Fibroblast of skin of back (primary cell): Measurements from ENCODE around the gene NCAM2.
"Not testable (repeated sequence)": the region's sequence is repeated elsewhere in the genome, so short reads cannot be mapped to it uniquely, and the experiment has no call there.

Experiments used
- DNase-seq: peaks from one replicate; pipeline ENCODE4 v3.0.0-alpha.2; 2013

The NCAM2 gene

DNA sequence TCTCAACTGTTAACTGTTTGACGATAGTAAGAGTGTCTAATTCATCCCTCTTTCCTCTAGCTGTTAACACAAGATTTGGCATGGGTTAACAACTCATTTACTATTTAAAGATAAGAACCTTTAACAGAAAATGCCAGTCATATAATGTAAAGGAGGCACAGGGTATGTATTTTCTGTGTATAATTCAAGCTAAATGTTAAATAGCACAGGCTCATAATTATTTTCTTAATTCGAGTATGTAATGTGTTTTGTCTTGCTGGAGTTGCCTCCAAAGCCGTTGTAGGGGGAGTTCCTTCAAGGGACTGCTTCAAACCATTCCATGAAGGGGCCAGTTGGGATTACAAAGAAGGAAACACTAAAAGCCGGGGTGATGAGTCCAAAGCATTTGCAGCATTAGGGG is 111.5 kb downstream of the NCAM2 start:
- no peak for DNase-seq

- DNase-seq: no peak
These were observed 113.2 kb downstream of the NCAM2 start for GRCh38 chr21:21111309-21111920.

GRCh38 chr21:21114461-21114860 is 116.3 kb downstream of the NCAM2 start:
- DNase-seq: no peak

DNA sequence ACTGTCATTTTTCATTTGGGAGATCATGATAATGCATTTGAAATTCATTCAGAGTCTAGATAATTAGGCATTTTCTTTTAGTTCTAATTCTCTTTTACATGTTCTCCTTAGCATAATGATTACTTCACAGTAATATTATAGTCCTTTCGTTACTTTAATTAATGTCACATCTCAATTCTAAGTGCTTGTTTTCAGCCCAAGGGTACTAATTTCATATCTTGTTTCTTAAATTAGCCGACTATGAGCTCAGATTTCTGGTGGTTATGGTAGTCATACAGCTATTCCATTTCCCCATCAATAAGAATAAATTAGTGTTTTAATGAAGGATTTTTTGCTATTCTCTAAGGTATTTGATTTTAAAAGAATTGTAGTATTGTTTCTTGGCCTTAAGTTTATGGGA is 120.9 kb downstream of the NCAM2 start:
- no peak for DNase-seq

- no peak for DNase-seq
These were observed 124.5 kb downstream of the NCAM2 start for GRCh38 chr21:21122680-21123079.

DNA sequence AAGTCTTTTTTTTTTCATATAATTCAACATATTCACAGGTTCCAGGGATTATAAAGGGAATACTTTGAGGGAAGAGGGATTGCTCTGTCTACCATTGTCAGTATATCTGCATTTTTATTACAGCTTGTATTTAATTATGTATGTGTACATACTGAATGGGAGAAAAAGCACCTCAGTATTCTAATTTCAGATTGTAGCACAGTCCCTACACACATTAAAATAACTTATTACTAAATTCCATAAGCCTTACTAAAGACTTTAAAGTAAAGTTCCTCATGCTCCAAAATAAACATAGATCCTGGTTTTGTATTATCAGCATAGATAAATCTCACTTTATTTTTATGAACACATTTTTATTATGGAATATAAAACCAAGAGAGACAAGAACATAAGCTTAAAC is 134.2 kb downstream of the NCAM2 start:
- DNase-seq: peak; percentile 8

DNA sequence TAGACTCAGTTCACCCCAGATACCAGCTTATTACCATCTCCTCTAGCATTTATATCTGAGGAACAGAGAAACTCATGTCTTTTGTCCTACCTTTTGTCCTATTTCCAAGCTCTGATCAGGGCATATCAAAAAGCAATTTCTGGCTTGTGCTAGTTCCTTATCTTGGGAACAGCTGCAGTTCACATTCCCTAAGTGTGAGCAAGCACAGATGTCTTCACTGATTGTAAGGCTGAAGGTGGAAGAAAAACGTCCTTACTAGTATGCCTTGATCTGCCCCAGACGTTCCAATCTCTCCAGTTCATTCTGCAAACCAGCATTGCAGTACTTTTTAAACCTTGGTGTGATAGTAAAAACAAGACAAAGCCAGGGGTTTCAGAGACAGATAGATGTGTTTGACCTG is 139.8 kb downstream of the NCAM2 start:
- DNase-seq: peak; percentile 52

- DNase-seq: no peak
These were observed 148.6 kb downstream of the NCAM2 start for GRCh38 chr21:21146587-21147373.

GRCh38 chr21:21147374-21147745 is 149.2 kb downstream of the NCAM2 start:
- no peak for DNase-seq

- DNase-seq: no peak
These were observed 149.8 kb downstream of the NCAM2 start for GRCh38 chr21:21148009-21148408.

DNA sequence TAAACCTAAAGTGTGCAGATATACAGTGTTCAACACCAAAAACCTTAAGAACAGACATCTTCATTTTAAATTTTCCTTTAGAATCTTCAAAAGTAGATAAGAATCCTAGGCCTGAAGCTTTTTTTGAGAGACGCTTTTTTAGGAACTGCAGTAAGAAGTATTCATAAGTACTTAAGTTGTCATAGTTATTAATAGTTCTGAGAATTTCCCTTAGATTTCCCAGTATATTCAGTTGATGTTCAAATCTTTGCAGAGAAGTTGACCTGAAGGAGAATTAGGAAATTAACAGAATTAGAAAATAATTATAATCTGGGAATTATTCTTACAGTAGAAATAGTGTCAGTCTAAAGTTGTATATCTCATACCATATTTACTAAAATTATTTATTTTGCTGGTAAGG is 150.3 kb downstream of the NCAM2 start:
- DNase-seq: no peak

- not testable (repeated sequence) for DNase-seq
These were observed 151.2 kb downstream of the NCAM2 start for GRCh38 chr21:21149445-21149844.

- no peak for DNase-seq
These were observed 153.0 kb downstream of the NCAM2 start for GRCh38 chr21:21151231-21151630.

GRCh38 chr21:21156397-21156796 is 158.2 kb downstream of the NCAM2 start:
- DNase-seq: no peak

DNA sequence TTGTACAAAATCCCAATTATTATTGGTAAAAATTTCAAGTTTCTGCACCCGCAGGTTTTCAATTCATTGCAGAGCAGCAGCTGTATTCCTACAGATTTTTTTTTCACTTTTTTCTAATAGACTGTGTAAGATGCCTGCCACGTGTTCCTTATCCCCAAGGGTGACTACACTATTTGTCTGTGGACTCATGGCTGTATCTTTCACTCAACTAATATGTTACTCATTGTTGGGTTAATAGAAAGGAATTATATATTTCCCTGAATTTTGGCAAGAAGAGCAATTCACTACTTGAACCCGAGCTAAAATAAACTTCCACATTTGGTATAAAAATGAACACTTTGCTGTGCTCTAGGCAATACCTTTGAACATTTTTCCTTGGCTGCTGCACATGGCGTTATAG is 158.7 kb downstream of the NCAM2 start:
- peak; percentile 71 for DNase-seq

- no peak for DNase-seq
These were observed 160.2 kb downstream of the NCAM2 start for GRCh38 chr21:21158376-21158918.

GRCh38 chr21:21159253-21159899 is 161.2 kb downstream of the NCAM2 start:
- DNase-seq: no peak

GRCh38 chr21:21162786-21163185 is 164.6 kb downstream of the NCAM2 start:
- DNase-seq: no peak

- DNase-seq: peak; percentile 74
These were observed 165.7 kb downstream of the NCAM2 start for GRCh38 chr21:21163904-21164303.

- peak; percentile 95 for DNase-seq
These were observed 166.9 kb downstream of the NCAM2 start for GRCh38 chr21:21165063-21165645.

GRCh38 chr21:21174676-21175075 is 176.5 kb downstream of the NCAM2 start:
- DNase-seq: no peak

GRCh38 chr21:21175798-21176334 is 177.7 kb downstream of the NCAM2 start:
- no peak for DNase-seq
